Effector CD4-positive, alpha-beta T cell (primary cell): ENCODE results near the gene KCNE4.

Experiments used
- DNase-seq: peaks from one replicate; pipeline ENCODE4 v3.0.0-alpha.2; 2020

KCNE4 gene

DNA sequence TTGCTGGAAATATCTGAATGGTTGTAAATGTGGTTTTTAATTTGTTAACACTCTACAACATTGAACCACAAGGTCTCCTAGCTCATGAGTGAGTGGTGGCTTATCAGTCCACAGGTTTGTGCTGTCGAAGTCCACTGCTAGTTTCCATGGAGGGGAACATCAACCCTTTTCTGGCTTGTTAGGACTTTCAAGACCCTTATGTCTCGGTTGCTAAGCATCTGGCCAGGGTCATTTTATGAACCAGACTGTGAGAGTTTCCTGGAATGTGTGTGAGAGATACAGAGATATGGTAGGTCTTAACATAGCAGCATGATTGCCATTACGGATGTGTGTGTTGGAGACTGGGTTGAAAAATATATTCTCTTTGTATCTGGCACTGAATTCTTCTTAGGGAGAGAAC lies 36.9 kb downstream of the KCNE4 start:
- DNase-seq, result no peak

DNA sequence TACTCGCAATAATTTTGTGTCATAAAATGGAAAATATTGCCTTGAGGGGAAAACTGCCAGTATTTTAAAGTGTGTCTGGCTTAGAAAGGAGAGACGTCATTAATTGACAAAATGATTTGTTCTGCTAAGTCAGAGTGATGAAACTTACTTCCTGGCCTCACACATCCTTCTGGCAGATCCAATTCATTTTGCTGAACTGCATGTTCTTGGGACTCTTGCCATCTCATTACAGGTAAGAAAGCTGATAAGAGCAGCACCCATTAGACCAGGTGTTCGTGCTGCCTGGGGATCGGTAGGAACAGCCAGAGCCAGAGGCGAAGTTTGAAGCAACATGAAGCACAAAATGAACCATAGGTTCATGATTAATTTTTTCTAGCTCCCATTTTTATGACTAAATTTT lies 38.0 kb downstream of the KCNE4 start:
- DNase-seq, result no peak

DNA sequence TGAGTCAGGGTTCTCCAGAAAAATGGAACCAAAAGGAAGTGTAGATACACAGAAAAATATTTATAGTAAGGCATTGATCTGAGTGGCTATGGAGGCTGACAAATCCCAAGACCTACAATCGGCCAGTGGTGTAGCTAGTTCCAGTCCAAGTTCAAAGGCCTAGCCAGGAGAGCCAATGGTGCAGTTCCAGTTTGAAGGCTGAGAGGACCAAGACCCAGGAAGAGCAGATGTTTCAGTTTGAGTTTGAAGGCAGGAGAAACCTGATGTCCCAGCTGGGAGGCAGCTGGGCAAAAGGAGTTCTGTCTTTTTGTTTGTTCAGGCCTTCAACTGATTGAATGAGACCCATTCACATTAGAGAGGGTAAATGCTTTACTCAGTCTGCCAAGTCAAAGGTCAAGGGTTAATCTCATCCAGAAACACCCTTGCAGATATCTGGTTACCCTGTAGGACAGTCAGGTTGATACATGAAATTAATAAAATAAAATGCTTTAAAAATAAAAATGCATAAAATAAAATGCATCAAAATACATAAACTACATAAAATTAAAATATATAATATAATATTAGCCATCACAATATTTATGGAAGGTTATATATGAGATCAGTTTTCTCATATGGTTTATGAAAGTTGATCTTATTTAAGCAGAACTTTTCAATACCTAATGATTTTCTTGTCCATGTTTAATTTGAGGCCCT lies 38.7 kb downstream of the KCNE4 start:
- no peak for DNase-seq

DNA sequence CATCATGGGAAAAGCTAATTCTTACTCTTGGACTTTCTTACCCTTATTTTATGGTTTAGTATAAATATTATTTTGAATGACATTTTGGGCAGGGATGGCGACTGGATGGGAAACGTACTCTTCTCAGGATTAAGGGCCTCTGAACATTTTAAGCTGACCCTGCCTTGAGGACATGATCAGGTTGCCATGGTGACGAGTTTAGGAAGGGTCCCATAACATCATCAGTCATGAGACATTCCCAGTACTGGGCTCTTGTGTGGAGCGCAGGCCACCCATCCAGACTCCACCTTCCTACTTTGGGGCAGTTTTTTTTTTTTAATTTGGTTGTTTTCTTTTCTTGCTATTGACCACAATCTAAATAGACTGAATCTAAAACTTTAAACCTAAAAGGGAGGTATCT lies 40.7 kb downstream of the KCNE4 start:
- DNase-seq, result no peak

DNA sequence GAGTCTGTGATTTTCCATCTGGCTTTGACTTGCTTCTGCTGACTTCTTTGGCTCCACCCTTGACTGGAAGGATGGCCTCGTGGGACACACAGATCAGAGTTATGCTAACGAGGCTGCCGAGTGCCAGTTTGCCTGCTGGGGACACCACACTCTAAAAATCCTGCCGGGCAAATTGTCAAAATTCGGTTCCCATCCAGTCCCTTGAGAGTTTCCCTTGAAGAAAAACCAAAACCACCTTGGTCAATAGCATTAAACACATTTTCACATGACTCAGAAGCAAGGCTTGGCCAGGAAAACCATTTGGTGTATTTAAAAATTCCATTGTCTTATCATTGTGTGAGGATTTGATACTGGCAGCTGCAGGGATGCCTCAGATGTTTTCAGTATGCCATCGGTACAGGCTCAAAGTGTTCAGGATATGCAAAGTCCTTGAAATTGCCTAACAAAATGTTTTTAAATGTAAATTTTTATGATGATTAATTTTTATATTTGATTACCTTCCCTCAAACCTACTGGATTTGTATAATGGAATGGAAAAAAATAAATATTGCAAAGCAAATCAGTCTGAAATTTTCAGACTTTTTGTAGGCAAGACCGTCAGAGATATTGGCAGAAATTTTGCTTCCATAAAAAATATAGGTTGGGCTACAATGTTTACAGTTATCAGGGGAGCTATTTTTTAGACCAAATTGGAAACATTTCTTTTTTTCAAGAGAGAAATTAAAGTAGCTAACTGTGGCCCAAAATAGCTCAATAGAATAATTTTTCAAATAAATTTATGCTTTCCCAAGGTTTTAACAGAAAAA lies 41.6 kb downstream of the KCNE4 start:
- DNase-seq, result no peak

DNA sequence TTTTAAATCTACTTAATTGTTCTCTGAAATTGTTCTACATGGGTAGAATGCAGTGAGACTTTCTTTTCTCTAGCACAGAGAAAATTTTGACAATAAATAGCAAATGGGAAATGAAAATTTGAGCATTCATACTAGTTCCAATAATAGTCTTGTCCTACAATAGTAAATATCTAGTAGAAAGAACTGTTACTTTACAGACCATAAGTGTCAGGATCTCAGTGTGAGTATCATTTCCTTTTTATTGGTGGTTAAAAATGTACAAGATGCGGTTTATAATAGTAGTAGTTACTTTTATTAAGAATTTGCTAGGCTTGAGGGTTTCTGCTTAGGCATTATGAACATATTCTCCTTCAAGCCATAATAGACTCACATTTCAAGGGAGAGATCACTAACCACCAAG lies 43.2 kb downstream of the KCNE4 start:
- no peak for DNase-seq

DNA sequence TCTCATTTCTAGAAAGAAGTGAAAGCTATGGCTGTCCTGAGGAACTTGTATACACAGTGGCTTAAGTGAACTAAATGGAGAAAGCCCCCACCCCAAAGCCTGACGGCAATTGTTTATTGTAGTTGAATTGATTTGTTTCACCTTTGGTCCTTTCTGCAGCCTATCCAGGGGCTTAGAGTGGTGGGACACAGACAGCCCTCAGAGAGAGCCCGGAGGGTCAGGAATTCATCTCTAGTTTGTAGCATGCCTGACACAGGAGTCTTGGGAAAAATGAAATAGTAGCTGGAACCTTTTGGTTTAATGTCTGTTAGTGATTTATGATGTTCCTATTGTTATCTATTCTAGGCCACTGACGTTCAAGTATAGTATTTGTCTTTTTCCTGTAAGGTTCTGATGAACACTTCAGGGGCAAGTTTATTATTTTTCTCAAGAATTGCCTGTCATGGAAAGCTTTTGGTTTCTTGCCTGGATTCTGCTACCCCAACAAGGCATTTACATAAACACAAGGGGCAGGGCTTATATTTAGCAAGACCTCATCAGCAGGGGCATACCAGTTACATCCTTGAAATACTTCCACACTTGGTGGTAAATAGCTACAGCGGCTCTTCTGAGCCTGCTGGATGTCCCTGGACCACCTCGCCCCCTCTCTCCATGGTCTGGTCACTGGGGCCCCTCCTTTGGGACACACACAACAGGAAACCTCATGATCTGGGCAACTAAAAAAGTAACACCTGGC lies 44.4 kb downstream of the KCNE4 start:
- no peak for DNase-seq

DNA sequence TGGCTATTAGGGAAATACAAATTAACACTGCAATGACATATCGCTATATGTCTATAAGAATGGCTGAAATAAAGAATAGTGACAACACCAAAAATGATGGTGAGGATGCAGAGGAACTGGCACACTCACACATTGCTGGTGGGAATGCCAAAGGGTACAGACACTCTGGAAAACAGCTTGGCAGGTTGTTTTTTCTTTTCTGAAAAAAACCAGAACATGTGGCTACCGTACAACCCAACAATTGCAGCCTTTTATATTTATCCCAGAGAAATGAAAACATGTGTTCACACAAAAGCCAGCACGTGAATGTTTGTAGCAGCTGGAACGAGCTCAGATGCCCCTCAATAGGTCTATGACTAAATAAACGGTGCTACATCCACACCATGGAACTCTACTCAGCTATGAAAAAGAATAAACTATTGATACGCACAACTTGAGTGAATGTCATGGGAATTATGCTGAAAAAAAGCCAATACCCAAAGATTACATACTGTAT lies 45.9 kb downstream of the KCNE4 start:
- DNase-seq, result no peak

DNA sequence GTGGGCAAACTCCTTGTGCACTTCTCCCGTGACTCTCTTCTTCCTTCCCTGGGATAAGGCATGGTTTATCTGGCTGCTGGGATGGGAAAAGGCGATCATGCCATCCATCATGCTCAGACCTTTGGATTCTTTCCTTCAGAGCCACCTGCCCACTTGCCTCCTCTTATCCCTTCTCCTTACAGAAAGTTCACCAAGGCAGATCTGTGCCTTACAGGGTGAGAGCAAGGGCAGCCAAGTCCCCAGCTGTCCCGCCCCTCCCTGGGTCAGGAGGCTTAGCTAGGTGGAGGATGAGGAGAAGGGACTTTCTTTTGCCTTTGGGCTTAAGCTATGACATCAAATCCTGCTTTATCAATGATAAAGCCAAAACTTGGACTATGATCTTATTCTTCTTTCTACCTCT lies 47.6 kb downstream of the KCNE4 start:
- no peak for DNase-seq

DNA sequence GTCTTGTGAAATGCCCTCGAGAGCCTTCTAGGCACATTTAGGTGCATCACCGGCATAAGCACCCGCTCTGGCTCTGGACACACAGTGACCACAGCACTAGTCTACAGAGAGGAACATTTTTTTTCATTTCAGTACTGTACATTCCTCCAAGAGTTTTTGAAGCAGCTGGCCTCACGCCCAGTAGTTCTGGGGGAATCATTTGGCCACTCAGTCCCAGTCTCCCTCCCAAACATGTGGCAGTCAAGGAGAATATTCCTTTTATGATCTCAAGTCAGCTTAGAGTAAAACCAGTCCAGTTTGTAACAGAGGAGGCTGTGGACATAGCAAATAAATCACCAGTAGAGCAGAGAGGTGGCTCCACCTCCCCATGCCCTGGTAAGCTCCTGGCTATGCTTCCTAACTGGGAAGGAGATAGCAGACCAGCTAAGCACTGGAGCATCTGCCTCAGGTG lies 48.1 kb downstream of the KCNE4 start:
- DNase-seq, result no peak

DNA sequence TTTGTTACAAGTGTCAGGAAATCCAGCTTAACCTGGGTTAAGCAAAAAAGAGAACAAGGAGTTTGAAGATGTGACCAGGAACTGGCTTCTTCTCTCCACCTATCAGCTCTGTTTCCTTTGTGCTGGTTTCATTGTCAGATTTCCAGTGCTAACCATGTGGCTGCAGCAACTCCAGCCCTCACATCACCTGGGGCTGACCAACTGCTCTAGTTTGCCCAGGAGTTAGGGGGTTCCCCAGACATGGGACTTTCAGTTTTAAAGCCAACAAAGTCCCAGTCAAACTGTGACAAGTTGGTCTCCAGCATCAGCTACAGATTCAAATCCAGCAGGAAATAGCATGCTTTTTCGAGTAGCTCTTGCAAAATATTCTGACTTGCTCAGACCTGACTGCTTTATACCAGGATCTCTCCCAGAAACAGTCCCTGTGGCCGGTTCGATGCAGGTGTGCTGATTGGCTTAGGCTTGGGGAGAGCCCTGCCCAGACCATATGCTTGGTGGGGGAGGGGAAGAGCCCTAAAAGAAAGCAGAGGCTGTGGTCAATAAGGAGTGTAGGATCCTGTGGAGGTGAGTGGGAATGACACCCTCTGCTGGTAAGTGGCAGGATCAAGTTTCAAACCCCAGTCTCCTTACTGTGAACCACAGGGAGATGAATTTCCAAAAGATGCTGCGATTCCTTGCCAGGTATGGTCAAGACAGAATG lies 49.5 kb downstream of the KCNE4 start:
- no peak for DNase-seq

DNA sequence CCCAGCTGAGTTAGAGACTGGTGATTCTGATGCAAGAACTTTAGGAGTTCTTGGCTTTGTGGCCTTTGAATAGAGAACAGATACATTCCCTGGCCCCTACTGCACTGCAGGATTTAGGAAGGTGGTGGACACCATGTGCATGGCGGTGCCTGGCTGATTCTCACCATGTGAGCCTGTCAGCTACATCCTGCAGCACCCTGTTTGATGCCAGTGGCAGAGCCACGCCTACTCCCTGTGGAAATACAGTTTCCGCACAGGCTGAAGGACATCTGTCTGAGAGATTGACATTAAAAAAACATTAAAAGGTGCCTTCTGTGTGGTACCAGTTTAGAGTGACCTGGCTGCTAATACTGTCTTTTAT lies 50.0 kb downstream of the KCNE4 start:
- DNase-seq, result no peak

DNA sequence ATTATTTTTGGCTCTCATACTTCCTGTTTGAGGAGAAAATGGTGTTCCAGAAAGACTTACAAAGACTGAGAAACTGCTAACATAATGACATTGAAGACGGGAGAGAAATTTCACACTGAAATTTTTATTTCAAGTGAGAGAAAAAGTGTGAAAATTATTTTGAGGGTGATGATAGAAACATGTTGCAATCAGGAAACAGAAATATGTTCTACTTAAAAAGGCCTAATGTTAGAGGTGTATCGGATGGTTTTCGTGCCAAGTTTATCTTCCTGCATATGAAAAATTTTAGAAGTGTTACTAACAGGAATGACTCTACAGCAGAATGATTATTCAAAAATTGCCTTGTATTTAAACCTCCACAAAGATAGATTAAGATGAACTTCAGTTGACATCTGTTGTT lies 50.5 kb downstream of the KCNE4 start:
- DNase-seq, result no peak

DNA sequence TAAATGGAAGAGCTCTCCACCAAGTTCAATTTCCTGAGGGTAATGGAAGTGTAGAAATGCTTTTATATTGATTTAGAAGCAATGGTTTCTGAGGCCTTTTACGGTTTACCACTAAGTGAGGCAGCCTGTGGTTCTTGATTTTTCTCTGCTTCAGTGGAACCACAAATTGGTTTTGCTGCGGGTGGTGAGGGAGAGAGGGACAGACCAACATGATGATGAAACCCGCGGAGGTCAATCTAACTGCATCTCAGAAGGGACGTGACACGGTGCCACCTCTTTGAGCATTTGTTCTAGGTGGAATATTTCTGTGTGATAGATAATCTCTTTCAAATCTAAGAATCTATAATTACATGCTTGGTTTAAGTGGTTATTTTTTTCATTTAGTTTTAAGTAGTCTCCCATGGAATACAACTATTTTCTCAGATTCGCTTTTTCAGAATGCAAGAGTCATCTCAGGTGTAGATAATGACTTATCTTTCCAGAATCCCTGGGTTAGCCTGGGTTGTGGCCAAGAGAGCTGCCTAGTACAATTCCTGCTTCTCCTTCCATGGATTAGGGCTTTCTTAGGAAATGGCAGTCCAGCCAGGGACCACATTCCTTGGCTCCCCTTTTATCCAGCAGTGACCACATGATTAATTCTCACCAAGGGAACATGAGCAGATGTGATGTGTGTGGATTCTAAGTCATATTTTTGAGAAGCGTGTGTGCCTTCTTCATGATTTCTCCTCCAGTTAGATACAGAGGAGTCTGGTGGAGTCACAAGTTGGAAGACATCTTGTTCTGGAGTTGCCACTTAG lies 52.5 kb downstream of the KCNE4 start:
- no peak for DNase-seq
